ENCODE data around the gene EIF4G1. TPM values are rescaled to one million over a fixed set of nuclear protein-coding genes. Genes with fewer than 3 reads are reported as not detected.

EIF4G1 gene
- total and polyA plus RNA-seq, 2 donors (not counting 3 experiments of a cell fraction or from before 2014, with no cell fraction given), result 355 to 532 TPM

- dilution Hi-C loops (cut with MboI; ENCODE audit: extremely low pct_ligation_motif_present, low sequenced_read_pairs), result no loop called here
- H3K36me3 ChIP-seq (ENCODE audit: control insufficient read depth in 2 of 2, extremely low read depth in 1 of 2, insufficient read depth in 2 of 2, low read length in 2 of 2), result peaks cover 17% of the 10 kb centered on the region in 2 experiments
These were observed 1.7 kb downstream of the EIF4G1 start for GRCh38 chr3:184315871-184316661.

DNA sequence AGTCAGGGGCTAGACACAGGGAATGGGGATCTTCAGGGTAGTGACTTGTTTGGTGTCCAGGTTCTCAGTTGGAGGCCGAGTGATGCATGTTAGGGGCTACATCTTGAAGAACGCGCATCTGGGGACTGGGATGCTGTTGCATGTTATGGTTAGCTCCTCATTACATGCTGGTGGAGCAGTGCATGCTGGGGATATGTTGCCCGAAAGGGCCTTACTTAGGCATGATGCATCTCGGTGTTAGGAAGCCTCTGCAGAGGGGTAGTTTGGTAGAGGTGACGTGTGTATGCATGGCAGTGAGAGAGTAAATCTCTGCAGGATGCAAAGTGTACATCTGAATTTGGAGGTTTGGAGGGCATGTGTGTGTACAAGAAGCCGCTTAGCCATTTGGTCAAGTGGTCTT is 2.4 kb downstream of the EIF4G1 start:
- no peak overlapping the region for H2AFZ ChIP-seq (ENCODE audit: low read depth, low read length)
- no peaks in the 10 kb centered on the region for H3K9me3 ChIP-seq (replicated peaks; ENCODE audit: control insufficient read depth, insufficient read depth, low read length)
- BruUV-seq (replicated peaks), result no TSS peak
- peak overlapping the region; percentile 84 for H3K4me2 ChIP-seq (ENCODE audit: insufficient read depth, low read length)
- no peaks in the 10 kb centered on the region for H3K9me1 ChIP-seq (replicated peaks; ENCODE audit: control insufficient read depth, extremely low read depth, insufficient read depth, low read length)
- H3K4me1 ChIP-seq (ENCODE audit: control insufficient read depth, extremely low read depth, insufficient read depth, low read length), result peaks cover 45% of the 10 kb centered on the region
- intact Hi-C loops (cut with micrococcal nuclease), result loop anchor here (1.0 kb wide), 1 partner anchor 16 kb away; no protein-coding TSS in a partner anchor
- DNase-seq (ENCODE audit: low read depth, low spot score) (no peak), FAIRE-seq (no peak)
- POLR2A ChIA-PET, result interaction anchor here (0.8 kb wide), 1 partner anchor 16 kb away, joined by 3 read pairs; no protein-coding TSS in a partner anchor
- H3K4me3 ChIP-seq (replicated peaks in 1 of 3; ENCODE audit: insufficient read depth in 1 of 3, low read depth in 1 of 3, low read length in 3 of 3), result peak overlapping the region; percentile 36 to 84 (median 59)
- no peaks in the 10 kb centered on the region for H3K27me3 ChIP-seq (ENCODE audit: control insufficient read depth in 2 of 2, insufficient read depth in 2 of 2, low read length in 2 of 2)
- TF ChIP-seq FOS (IDR thresholded peaks at IDR 0.05; ENCODE audit: borderline replicate concordance, insufficient read depth, low read length) (no peak), EZH2 (IDR thresholded peaks at IDR 0.05; ENCODE audit: borderline replicate concordance, low read depth, low read length, severe bottlenecking) (no peak), POLR2A (IDR thresholded peaks at IDR 0.05; ENCODE audit: low read depth, low read length) (no peak)
- TF ChIP-seq, protein P1, sequence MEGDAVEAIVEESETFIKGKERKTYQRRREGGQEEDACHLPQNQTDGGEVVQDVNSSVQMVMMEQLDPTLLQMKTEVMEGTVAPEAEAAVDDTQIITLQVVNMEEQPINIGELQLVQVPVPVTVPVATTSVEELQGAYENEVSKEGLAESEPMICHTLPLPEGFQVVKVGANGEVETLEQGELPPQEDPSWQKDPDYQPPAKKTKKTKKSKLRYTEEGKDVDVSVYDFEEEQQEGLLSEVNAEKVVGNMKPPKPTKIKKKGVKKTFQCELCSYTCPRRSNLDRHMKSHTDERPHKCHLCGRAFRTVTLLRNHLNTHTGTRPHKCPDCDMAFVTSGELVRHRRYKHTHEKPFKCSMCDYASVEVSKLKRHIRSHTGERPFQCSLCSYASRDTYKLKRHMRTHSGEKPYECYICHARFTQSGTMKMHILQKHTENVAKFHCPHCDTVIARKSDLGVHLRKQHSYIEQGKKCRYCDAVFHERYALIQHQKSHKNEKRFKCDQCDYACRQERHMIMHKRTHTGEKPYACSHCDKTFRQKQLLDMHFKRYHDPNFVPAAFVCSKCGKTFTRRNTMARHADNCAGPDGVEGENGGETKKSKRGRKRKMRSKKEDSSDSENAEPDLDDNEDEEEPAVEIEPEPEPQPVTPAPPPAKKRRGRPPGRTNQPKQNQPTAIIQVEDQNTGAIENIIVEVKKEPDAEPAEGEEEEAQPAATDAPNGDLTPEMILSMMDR (IDR thresholded peaks at IDR 0.05; ENCODE audit: extremely low read depth in 1 of 2, insufficient read depth in 1 of 2, low read depth in 1 of 2, low read length in 2 of 2), result no peak
- H3K9ac ChIP-seq (replicated peaks; ENCODE audit: extremely low read depth, insufficient read depth, low read length), result peak overlapping the region; percentile 82
- dilution Hi-C loops (cut with MboI; ENCODE audit: extremely low pct_ligation_motif_present, low sequenced_read_pairs), result no loop called here
- CTCF ChIA-PET, result interaction anchor here (0.9 to 1.9 kb wide), 3 partner anchors 20 to 421 kb away, joined by 3 to 5 read pairs (median 4); partner anchors contain the start of gene FAM131A
- H3K27ac ChIP-seq (ENCODE audit: insufficient read depth, low read depth, low read length), result no peak overlapping the region
- peaks cover 66% of the 10 kb centered on the region for H3K79me2 ChIP-seq (ENCODE audit: control insufficient read depth, insufficient read depth, low read length)
- H3K36me3 ChIP-seq (ENCODE audit: control insufficient read depth in 2 of 2, extremely low read depth in 1 of 2, insufficient read depth in 2 of 2, low read length in 2 of 2), result peaks cover 24% of the 10 kb centered on the region in 2 experiments
- peaks cover 3% of the 10 kb centered on the region for H4K20me1 ChIP-seq (replicated peaks; ENCODE audit: control insufficient read depth, extremely low read depth, insufficient read depth, low read length)

More at GRCh38 chr3:184315871-184316661, 1.7 kb downstream of the EIF4G1 start:
- TF ChIP-seq, protein P2, sequence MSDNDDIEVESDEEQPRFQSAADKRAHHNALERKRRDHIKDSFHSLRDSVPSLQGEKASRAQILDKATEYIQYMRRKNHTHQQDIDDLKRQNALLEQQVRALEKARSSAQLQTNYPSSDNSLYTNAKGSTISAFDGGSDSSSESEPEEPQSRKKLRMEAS (IDR thresholded peaks at IDR 0.05; ENCODE audit: insufficient read depth, insufficient read length), result no peak
- no peak for TF ChIP-seq GATA2 (IDR thresholded peaks at IDR 0.05; ENCODE audit: insufficient read depth, insufficient read length, low read depth, low read length)
- TF ChIP-seq POLR2AphosphoS5 (IDR thresholded peaks at IDR 0.05; ENCODE audit: insufficient read depth, low read depth, low read length), result no peak
- no peak for TF ChIP-seq FOS (IDR thresholded peaks at IDR 0.05; ENCODE audit: borderline replicate concordance, insufficient read depth, low read length)
- TF ChIP-seq POLR2A (IDR thresholded peaks at IDR 0.05; ENCODE audit: low read depth, low read length), result no peak
- TF ChIP-seq EZH2 (IDR thresholded peaks at IDR 0.05; ENCODE audit: borderline replicate concordance, low read depth, low read length, severe bottlenecking), result no peak
- H3K27me3 ChIP-seq (ENCODE audit: control insufficient read depth in 2 of 2, insufficient read depth in 2 of 2, low read length in 2 of 2), result no peaks in the 10 kb centered on the region
- peak overlapping the region; percentile 84 for H3K4me2 ChIP-seq (ENCODE audit: insufficient read depth, low read length)
- FAIRE-seq (no peak), DNase-seq (ENCODE audit: low read depth, low spot score) (no peak)
- CTCF ChIA-PET, result interaction anchor here (0.9 to 1.1 kb wide), 2 partner anchors 11 to 22 kb away, joined by 3 to 4 read pairs; partner anchors contain the start of gene FAM131A
- H3K9me1 ChIP-seq (replicated peaks; ENCODE audit: control insufficient read depth, extremely low read depth, insufficient read depth, low read length), result no peaks in the 10 kb centered on the region
- no peak overlapping the region for H2AFZ ChIP-seq (ENCODE audit: low read depth, low read length)
- H3K4me1 ChIP-seq (ENCODE audit: control insufficient read depth, extremely low read depth, insufficient read depth, low read length), result peaks cover 44% of the 10 kb centered on the region
- POLR2A ChIA-PET, result interaction anchor here (0.8 to 1.5 kb wide), 3 partner anchors 17 to 46 kb away, joined by 3 to 5 read pairs (median 3); partner anchors contain the start of genes CLCN2, FAM131A and POLR2H
- H3K9ac ChIP-seq (replicated peaks; ENCODE audit: extremely low read depth, insufficient read depth, low read length), result peak overlapping the region; percentile 82
- intact Hi-C loops (cut with micrococcal nuclease), result loop anchor here (1.0 kb wide), 2 partner anchors 16 to 46 kb away; no protein-coding TSS in a partner anchor
- peaks cover 59% of the 10 kb centered on the region for H3K79me2 ChIP-seq (ENCODE audit: control insufficient read depth, insufficient read depth, low read length)
- no peak overlapping the region for H3K27ac ChIP-seq (ENCODE audit: insufficient read depth, low read depth, low read length)
- no peaks in the 10 kb centered on the region for H3K9me3 ChIP-seq (replicated peaks; ENCODE audit: control insufficient read depth, insufficient read depth, low read length)
- peak overlapping the region; percentile 36 to 84 (median 59) for H3K4me3 ChIP-seq (replicated peaks in 1 of 3; ENCODE audit: insufficient read depth in 1 of 3, low read depth in 1 of 3, low read length in 3 of 3)
- BruUV-seq (replicated peaks), result no TSS peak
- H4K20me1 ChIP-seq (replicated peaks; ENCODE audit: control insufficient read depth, extremely low read depth, insufficient read depth, low read length), result peaks cover 3% of the 10 kb centered on the region
